Gastrocnemius medialis (tissue), 4 donors: ENCODE results near the gene TUBA3D.

Source experiments
- POLR2A ChIP-seq, 2 donors: fragments of 450-650 bp; IDR thresholded peaks; one replicate each; pipeline ENCODE4 v1.6.1; 2017; ENCODE audit warnings: antibody characterized with exemption in 2 of 2, mild to moderate bottlenecking in 2 of 2, moderate library complexity in 2 of 2
- TF ChIP-seq, protein P1 (sequence below), 5 experiments: fragments of 450-650 bp in 3 of 5; fragments of 200-600 bp in 2 of 5; sonication (generic) in 2 of 5; IDR thresholded peaks in 4 of 5; conservative IDR thresholded peaks in 1 of 5; 1 replicate in 4 of 5; 2 replicates in 1 of 5; pipeline ENCODE4 v1.5.1; 2016 to 2019; ENCODE audit warnings: antibody characterized with exemption in 5 of 5, mild to moderate bottlenecking in 3 of 5, moderate library complexity in 3 of 5

DNA sequence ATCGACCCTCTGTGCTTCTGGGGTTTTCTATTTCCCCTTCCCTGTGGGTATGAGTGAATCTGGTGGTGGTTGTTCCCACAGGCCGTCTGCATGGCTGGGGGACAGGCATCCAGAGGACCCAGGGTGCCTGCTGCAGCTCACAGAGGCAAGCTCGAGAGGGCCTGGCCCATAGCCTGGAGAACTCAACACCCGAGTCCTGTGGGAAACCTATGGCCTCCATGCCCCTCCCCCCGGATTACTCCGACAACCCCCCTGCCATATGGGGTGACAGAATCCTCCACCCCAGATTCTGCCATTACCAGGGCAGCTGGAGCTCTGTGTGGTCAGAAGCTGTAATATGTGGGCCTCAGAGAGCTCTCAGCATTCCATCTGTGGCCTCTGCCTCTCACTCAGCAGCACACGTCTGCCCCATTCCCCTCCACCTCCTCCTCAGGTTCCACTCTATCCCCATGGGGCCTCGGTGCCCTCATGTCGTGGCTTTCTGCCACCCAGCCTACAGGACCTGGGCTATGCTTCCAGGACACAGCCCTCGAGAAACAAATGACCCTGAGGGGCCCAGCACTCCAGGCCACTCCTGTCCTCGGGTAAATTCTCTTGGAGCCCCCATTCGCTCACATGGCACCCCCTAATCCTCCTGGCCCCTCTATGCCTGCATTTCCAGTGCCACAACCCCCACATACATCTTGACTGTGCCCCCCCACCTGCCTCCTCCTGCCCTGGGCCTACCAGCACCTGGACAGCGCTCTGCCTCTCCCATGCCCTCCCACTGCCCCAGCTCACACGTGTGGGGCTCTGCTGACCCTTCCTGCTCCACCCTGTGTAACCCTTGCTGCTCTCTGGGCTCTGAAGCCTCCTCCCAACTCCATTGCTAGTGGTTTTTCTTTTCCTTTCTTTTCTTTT is 12.6 kb downstream of the TUBA3D start:
- TF ChIP-seq, protein P1, sequence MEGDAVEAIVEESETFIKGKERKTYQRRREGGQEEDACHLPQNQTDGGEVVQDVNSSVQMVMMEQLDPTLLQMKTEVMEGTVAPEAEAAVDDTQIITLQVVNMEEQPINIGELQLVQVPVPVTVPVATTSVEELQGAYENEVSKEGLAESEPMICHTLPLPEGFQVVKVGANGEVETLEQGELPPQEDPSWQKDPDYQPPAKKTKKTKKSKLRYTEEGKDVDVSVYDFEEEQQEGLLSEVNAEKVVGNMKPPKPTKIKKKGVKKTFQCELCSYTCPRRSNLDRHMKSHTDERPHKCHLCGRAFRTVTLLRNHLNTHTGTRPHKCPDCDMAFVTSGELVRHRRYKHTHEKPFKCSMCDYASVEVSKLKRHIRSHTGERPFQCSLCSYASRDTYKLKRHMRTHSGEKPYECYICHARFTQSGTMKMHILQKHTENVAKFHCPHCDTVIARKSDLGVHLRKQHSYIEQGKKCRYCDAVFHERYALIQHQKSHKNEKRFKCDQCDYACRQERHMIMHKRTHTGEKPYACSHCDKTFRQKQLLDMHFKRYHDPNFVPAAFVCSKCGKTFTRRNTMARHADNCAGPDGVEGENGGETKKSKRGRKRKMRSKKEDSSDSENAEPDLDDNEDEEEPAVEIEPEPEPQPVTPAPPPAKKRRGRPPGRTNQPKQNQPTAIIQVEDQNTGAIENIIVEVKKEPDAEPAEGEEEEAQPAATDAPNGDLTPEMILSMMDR (IDR thresholded peaks at IDR 0.05 in 4 of 5, conservative IDR thresholded peaks at IDR 0.05 in 1 of 5) = no peak
- no peak for TF ChIP-seq POLR2A (IDR thresholded peaks at IDR 0.05)
